ENCODE results near the gene RAI1. TPM values are rescaled to one million over a fixed set of nuclear protein-coding genes. Genes with fewer than 3 reads are reported as not detected.

Gene RAI1
- total RNA-seq, 2 donors from 2014 or later, result 25.6 to 36.5 TPM

DNA sequence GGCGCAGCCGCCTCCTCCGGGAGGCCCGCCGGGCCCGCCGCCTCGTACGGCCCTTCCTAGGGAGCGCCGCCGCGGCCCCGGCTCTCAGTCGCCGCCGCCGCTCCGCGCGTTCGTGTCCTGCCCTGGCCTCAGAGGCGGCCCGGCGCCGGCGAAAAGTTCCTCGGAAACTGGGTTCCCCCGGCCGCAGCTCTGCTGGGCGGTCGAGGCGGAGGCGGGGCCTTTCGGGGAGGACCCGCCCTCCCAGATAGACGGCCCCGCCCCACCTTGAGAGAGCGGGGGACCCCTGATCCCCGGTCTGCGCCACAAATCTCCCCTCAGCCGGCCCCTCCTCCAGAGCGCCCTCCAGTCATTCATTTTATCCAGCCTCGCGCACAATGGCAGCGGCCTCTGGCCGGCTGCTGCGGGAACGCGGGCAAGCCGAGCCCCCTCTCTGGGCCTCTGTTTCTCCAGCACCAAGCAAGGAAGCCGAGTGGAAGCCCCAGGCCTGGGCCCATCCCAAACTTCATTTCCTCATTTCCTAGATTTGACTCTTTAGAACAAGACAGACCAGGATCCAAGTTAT is 155.6 kb downstream of the RAI1 start, which contains the start of gene SREBF1:
TSS of gene SREBF1 (minus strand) at position 169 of the 562 bp plus-strand sequence. CDS start 169 bp downstream, outside the sequence.
- intact Hi-C loops (cut with DNase I), result no loop called here
- DNase-seq (ENCODE audit: low spot score), result peak; percentile 87

DNA sequence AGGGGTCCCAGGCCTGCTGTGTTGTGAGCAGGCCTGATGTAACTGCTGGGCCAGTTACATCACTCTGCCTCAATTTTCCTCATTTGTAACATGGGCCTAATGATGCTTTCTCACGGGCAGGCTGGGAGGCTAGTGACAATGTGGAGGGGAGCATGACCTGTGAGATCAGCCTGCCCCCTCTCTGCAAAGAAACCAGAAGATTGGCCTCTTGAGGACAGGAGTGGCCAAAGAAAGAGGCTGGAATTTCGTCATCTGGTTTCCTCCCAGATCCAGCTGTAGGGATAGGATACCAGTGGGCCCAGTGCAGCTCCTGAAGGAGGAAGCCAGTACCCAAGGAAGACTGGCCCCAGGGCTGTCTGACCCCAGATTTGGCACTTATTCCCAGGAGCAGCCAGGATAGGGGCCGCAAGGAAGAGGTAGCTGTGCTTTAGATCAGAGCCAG is 156.1 kb downstream of the RAI1 start:
- intact Hi-C loops (cut with DNase I), result no loop called here
- no peak for DNase-seq (ENCODE audit: low spot score)

DNA sequence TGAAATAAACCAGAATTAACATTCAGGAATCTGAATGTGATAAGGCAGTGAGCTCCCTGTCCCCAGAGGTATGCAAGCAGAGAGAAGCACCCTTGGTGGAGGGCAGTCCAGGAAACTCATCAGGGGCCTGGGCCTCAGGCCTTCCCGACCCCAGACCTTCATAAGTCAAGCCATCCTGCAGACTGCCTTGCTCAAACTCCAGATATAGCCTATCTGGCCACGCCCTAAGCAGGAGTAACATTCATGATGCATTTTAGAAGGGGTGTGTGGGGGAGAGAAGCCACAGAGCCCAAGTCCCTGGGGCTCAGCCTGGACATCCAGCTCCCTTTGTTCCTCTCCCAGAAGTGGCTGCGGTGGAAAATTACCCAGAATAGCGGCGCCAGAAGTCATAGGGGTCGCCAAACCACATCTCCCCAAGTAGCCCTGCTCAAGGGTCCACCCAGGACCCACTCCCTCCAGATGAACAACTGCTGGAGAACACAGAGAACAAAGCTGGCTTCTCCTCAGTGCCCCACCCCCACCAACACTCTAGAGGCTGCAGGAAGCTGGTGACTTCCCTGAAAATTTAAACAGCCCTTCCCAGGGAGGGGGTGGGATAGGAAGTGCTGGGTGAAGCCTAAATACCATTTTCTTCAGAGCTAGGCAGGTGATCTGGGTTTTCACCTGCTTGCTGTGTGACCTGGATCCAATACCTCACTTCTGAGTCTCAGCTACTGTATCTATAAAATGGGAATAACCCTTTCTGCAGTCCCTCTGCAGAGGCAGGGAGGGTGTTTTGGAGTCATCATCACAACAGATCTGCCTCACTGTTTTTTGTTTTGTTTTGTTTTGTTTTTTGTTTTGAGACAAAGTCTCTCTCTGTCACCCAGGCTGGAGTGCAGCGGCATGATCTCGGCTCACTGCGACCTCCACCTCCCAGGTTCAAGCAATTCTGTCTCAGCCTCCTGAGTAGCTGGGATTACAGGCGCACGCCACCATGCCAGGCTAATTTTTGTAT is 157.0 kb downstream of the RAI1 start:
- DNase-seq (ENCODE audit: low spot score), result no peak
- intact Hi-C loops (cut with DNase I), result no loop called here

DNA sequence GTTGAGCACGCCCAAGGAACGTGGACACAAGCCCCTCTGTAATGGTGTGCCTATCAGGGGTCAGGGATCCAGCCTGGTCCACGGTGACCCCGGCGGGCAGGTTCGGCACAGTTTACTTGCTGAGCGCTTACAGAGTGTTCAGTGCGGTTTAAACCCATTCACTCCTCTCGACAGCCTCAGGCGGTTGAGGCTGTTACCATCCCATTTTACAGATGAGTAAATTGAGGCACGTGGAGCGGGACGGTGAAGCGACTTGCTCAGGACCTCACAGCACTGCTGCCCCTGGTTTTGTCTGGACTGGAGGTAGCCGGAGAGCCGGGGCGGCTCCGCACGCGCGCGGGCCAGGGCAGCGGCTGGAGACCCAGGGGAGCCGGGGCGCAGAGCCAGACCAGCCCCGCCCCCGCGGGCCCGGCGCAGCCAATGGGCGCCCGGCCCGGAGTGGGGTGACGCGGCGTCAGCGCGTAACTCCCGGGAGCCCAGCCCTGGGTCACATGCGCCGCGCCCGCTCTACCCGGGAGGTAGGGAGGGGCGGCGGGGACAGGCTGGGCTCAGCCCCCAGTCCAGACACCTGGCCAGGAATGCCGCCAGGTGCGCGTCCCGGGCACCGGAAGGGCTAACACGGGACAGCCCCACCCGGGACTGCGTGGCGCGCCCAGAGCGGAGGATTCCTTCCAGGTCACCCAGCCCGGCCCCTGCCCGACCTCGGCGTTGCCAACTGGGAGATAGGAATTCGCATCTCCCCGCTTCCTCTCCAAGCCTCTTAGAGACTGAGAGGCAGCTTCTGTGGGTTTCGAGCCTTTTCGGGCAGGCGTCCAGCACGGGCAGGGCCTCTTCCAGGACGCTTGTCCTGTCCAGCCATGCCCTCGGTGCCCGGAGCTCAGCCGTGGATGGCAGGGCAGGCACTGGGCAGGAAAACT is 158.8 kb downstream of the RAI1 start:
- peak; percentile 95 for DNase-seq (ENCODE audit: low spot score)
- intact Hi-C loops (cut with DNase I), result no loop called here

DNA sequence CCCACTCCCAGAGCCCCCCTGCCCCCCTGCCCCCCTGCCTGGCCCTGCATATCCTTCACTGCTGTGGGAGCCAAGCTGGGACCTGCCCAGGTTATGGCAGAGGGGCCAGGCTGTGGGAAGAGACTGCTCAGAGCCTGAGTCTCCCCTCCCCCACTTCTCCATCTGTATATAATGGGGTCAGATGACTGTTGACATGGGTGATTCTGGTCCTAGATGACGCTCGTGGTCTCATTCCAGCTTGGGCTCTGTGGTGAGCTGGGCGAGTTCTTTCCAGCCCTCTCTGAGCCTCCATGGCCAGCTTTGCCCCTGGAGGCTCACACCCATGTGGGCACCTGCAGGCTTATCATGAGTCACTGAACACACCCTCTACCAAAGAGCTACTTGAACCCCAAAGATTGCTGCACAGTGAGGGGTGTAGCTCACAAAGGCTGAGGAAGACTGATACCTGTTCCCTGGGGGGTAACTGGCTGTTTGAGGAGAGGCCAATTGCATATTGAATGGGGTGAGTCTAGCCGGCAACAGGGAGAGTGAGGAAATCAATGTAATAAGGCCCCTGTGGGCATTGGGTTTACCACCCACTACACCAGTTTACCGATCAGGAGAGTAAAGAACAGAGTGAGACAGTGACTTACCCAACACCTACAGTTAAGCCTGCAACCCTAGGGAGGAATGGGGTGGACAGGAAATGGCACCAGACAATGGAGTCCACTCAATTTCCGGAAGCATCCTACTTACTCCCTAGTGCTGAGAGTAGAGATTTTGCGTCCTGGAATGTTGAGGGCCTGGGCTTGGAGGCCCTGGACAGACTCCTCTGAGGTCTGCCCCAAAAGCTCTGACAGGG is 159.7 kb downstream of the RAI1 start:
- intact Hi-C loops (cut with DNase I), result no loop called here
- no peak for DNase-seq (ENCODE audit: low spot score)

DNA sequence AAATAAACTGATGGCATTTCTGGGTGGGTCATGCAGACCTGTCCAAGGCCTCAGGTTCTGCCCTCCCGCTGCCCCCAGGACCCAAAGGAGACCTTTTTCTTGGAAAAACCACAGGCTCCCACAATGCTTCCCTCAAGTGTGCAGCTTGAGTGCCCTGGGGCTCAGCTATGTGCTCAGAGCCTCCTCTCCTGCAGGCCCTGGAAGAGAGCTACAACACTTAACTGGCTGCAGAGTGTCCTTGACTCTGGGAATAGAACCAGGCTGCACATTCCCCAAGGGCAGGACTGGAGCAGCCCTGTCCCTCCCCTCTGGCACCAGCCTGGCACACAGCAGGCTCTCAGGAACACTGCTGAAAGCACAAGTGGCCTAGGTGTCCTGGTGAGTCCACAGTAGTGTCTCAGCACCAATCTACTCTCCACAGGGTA is 160.4 kb downstream of the RAI1 start:
- DNase-seq (ENCODE audit: low spot score), result no peak
- intact Hi-C loops (cut with DNase I), result no loop called here

DNA sequence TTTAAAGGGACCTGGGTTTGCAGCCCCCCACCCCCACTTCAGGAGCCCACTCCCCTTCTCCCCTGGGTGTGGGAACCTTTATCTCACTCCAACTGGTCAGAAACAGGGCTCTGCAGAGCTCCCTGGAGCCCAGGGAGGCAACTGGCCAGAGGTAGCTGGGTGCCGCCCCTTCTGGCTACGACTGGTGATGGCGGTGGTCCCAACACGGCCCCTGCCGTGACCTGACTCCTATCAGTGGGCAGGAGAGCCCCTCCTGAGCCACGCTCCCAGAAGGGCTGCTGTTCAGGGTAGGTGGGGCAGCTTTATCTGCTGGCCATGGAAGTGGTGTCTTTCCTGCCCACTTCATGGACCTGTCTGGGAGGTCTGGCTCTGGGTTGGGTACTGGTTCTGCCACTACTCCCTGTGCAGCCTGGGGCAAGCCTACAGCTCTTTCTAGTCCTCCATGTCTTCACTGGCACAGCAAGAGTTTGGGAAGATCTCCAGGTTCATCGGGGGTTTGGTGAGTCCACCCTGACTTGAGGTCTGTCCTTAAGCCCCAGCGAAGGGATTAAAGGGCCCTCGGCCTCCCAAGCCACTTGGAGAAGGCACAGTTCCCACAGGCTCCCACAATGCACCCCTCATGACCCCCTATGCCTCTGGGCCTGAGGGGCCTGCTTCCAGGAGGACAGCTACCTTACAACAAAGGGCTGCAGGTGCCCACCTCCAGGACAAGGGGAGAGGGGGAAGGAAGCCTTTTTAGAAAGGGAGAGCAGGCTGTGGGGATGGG is 161.0 kb downstream of the RAI1 start:
- no peak for DNase-seq (ENCODE audit: low spot score)
- intact Hi-C loops (cut with DNase I), result no loop called here

DNA sequence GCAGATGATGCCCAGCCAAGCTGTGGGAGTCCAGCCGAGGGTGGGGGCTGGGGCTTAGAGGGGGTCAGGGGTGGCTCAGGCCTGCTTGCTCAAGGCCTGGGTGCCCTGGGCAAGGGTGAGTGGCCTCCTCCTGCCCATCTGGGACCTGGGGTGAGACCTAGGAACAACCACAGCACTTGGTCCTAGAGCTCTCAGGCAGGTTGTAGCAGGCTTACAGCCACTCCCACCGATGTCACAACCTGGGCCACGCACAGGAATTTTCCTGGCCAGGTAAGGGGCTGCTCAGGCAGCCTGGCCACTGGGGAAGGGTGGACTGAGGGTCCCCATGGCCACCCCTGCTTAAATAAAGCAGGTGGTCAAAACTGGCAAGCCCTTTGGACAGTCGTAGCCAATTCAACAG is 161.8 kb downstream of the RAI1 start:
- intact Hi-C loops (cut with DNase I), result no loop called here
- DNase-seq (ENCODE audit: low spot score), result no peak

DNA sequence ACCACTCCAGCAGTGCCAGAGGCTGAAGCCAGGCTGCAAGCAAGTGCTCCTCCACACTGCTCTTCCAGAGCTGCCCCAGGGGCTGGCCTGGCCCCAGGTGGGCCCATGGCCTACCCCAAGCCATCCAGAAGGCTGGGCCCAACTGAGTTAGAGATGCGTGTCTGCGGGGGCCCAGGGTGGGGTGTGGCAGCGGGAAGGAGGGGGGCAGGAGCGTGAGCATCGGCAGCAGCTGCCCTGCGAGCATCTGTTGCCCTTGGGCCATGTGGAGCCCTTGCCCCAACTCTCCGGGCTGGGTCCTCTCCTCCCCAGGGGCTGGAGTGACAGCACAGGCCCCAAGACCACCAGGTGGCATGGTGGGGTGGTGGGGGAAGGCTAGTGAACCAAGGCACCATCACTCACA is 162.8 kb downstream of the RAI1 start:
- intact Hi-C loops (cut with DNase I), result no loop called here
- DNase-seq (ENCODE audit: low spot score), result no peak

DNA sequence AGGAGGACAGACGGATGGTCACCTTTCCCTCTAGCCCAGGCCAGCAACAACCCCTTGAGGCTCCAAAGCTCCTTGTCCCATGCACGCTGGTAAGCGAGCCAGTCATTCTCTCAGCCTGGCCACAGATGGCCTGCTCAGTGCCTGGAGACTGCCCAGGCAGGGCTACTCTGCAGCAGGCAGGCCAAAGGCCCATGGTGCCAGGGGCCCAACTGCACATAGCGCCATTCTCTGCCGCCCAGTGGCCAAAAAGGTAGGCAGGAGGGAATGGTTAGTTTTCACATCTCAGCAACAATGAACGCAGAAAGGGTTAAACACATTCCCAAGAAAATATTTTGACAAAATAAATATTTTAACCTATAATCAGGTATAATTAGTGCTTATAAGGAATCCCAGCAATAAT is 163.2 kb downstream of the RAI1 start:
- DNase-seq (ENCODE audit: low spot score), result no peak
- intact Hi-C loops (cut with DNase I), result no loop called here

DNA sequence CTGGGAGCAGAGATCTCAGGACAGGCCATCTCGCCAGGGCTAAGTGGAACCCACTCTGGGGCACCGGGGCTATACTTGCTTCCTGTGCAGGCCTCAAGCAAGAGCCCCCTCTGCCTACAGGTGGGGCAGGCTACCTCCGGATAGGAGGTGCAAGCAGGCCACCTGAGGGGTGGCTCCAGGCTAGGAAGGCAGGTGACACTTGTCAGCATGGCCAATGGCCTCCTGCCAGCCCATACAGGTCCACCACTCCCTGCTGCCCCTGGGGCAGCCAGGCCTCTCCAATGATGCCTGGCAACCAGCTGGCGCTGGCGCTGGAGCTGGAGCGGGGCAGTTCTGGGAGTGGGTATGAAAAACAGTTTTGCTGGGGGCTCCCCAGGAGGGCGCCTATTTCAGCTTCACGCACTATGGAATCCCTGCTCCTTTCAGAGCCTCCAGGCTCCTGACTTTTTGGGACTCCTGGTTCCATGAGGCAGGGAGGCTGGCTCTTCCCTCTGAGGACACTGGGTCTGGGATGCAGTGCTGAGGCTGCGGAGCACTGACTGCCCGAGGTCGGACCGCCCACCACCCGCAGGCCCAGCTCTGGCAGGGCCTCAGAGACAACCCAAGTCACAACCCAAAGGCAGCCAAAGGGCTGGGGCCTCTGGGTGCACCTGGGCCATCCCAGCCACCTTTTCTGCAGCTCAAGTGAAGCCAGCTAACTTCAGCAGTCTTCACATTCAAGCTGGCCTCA is 164.0 kb downstream of the RAI1 start:
- intact Hi-C loops (cut with DNase I), result loop anchor here in 1 of 2 donors (5.0 kb wide), 1 partner anchor 33 kb away; no protein-coding TSS in a partner anchor
- DNase-seq (ENCODE audit: low spot score), result no peak

DNA sequence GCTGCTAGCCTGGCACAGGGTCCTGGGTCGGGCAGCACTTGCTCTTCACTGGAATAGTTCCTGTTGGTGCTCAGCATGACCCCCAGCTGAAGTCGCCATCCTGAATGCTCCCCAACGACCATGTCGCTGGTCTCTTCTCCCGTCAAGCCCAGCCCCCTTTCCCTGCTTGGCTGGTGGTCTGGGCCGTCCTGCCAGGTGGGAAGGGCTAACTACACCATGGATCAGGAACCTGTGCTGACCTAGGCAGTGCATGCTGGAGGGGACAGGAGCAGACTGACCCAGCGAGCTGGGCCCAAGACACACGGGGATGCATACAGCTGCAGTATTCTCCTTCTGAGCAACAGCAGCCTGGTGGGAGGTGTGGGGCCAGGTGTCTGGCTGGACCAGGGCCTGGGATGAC is 164.7 kb downstream of the RAI1 start:
- intact Hi-C loops (cut with DNase I), result loop anchor here in 1 of 2 donors (5.0 kb wide), 1 partner anchor 34 kb away; no protein-coding TSS in a partner anchor
- DNase-seq (ENCODE audit: low spot score), result no peak

DNA sequence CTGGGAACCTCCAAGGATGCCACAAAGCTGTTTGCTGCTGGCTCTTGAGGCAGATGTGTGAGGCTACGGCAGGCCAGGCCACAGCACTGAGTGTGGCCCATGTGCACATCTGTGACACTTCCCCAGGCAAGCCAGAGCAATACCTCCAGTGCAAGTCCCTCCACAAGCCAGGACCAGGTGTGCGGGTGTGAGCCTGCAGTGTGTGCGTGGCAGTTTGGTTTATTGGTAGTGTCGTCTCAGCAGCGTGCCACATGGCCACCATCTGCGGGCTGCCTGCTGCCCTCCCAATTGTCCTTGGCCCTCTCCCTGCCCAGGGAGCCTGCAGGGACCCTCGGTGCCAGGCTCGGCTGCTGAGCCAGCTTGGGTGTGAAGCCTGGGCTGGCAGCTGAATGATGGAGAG is 165.4 kb downstream of the RAI1 start:
- DNase-seq (ENCODE audit: low spot score), result no peak
- intact Hi-C loops (cut with DNase I), result loop anchor here in 1 of 2 donors (5.0 kb wide), 1 partner anchor 34 kb away; no protein-coding TSS in a partner anchor

DNA sequence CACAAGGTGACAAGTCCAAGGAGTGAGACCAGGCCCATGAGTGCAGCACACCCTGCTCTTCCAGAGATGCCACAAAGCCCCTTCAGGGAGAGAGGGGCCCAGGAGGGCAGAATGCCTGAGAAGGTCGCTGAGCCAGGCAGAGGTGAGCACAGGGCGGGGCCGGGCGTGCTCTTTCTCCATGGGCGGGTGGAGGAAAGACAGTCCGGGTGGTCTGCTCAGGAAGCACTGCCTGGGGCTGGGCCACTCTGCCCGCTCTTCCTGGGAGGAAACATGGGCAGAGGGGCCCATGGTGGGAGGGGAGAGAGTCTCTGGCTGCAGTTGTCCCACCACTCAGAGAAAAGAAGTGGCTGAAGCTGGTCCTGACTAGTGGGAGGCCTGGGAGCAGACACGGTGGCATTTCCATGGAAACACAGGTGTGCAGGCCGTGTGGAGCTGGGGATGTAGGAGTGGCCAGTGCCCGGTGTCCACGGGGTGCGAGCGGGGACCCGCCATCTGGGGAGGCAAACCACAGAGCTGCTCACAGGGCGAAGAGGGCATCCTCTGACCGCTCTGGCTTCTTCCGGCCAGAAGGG is 165.9 kb downstream of the RAI1 start:
- DNase-seq (ENCODE audit: low spot score), result no peak
- intact Hi-C loops (cut with DNase I), result loop anchor here in 1 of 2 donors (5.0 kb wide), 1 partner anchor 35 kb away; no protein-coding TSS in a partner anchor

DNA sequence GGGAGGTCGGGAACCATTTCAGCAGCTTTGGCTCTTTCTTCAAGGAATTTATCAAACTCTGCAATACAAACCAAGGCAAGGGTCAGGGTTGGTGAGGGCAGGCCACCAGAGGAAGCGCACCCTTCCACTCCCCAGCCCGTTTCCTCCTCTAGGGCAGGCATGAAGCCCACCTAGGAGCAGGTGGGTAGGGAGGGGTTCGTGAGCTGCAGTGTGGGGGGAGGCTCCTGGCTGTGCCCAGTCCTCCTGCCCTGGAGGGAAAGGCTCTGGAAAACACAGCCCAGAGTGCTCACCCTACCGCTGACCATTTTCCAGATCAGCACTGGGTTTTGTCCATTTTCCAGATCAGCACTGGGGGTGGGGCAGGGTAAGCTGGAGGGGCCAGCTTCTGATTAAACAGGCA is 166.5 kb downstream of the RAI1 start:
- DNase-seq (ENCODE audit: low spot score), result no peak
- intact Hi-C loops (cut with DNase I), result loop anchor here in 1 of 2 donors (5.0 kb wide), 1 partner anchor 35 kb away; no protein-coding TSS in a partner anchor

DNA sequence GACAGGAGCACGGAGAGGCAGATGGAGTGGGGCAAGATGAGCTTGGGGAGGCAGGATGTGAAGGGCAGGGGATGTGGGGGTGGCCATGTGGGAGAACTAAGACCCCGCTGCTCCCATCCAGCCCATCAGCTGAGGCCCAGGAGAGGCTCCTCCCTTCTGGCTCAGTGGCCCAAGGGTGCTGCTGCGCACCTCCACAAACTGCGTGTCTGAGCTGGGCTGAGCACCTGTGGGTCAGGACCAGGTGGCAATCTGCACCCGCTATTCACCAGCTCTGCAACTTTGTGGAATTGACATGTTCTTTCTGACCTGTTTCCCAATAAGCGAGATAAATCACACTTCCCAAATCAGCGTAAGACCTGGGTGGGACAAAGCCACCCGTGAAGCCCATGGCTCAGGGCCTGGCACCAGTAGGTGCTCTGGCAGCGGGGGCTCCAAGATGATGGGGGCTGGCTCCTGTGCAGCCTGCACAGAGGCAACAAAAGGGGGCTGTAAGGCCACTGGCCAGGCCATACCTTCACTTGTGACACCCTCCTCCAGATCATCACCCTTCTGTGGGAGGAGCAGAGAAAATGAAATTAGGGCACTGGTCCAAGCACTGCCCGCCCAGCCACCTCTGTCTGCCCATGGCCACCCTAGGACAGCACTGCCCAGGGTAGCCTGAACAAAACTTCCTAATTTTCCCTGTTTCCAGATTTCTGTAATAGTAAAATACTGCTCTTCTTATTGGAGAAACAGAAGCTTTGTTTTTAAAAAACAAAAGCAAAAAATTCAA is 167.2 kb downstream of the RAI1 start:
- intact Hi-C loops (cut with DNase I), result loop anchor here in 1 of 2 donors (5.0 kb wide), 1 partner anchor 36 kb away; no protein-coding TSS in a partner anchor

More for the DNA sequence above, 167.2 kb downstream of the RAI1 start:
- no peak for DNase-seq (ENCODE audit: low spot score)

Data from posterior vena cava (tissue), 2 donors.